WERI-Rb-1 (cell line): ENCODE data around the gene SLC22A24.
"Not testable (repeated sequence)": the region's sequence is repeated elsewhere in the genome, so short reads cannot be mapped to it uniquely, and the experiment has no call there.

Source experiments
- DNase-seq: peaks from one replicate; pipeline ENCODE4 v3.0.0-alpha.2; 2020
- H3K27ac ChIP-seq: fragments of 250-450 bp; sonication (Bioruptor Pico); 2 replicates; pipeline ENCODE4 v1.5.1; 2020; ENCODE audit warnings: mild to moderate bottlenecking, moderate library complexity
- H3K27me3 ChIP-seq: fragments of 250-450 bp; sonication (Bioruptor Pico); 2 replicates; pipeline ENCODE4 v1.5.1; 2021; ENCODE audit warnings: mild to moderate bottlenecking, low read depth, moderate library complexity; ENCODE audit not compliant: insufficient read depth, severe bottlenecking
- H3K36me3 ChIP-seq: fragments of 250-450 bp; sonication (Bioruptor Pico); 2 replicates; pipeline ENCODE4 v1.5.1; 2020; ENCODE audit warnings: mild to moderate bottlenecking, moderate library complexity
- H3K4me3 ChIP-seq: 2 replicates; pipeline ENCODE4 v1.5.1; 2011; ENCODE audit warnings: low read depth, mild to moderate bottlenecking, control low read depth, low read length
- H3K9me3 ChIP-seq: fragments of 250-450 bp; sonication (Bioruptor Pico); 2 replicates; pipeline ENCODE4 v1.5.1; 2021; ENCODE audit warnings: mild to moderate bottlenecking, moderate library complexity; ENCODE audit not compliant: severe bottlenecking
- TF ChIP-seq, protein P1 (sequence below): IDR thresholded peaks from 2 replicates; pipeline ENCODE4 v1.5.1; 2011; ENCODE audit warnings: low read depth, mild to moderate bottlenecking, control low read depth, inconsistent platforms, low read length

The SLC22A24 gene

DNA sequence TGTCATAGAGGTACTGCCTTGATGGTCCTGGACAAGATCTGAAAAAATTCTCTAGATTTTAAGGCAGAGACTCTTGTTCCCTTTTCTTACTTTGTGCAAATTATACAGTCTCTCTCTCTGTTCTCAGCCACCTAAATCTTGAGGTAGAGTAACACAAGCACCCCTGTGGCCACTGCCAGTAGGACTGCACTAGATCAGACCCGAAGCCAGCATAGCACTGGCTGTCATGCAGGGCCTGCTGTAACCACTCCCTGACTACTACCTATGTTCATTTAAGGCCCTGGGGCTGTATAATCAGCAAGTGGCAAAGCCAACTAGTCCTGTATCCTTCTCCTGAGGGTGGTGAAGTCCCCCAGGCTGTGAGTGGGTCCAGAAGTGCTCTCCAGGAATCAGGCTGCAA is 11.8 kb upstream of the SLC22A24 start:
- peaks cover 41% of the 10 kb centered on the region for H3K27me3 ChIP-seq
- TF ChIP-seq, protein P1, sequence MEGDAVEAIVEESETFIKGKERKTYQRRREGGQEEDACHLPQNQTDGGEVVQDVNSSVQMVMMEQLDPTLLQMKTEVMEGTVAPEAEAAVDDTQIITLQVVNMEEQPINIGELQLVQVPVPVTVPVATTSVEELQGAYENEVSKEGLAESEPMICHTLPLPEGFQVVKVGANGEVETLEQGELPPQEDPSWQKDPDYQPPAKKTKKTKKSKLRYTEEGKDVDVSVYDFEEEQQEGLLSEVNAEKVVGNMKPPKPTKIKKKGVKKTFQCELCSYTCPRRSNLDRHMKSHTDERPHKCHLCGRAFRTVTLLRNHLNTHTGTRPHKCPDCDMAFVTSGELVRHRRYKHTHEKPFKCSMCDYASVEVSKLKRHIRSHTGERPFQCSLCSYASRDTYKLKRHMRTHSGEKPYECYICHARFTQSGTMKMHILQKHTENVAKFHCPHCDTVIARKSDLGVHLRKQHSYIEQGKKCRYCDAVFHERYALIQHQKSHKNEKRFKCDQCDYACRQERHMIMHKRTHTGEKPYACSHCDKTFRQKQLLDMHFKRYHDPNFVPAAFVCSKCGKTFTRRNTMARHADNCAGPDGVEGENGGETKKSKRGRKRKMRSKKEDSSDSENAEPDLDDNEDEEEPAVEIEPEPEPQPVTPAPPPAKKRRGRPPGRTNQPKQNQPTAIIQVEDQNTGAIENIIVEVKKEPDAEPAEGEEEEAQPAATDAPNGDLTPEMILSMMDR = no peak
- DNase-seq = no peak
- no peak overlapping the region for H3K4me3 ChIP-seq
- H3K9me3 ChIP-seq = peaks cover 5% of the 10 kb centered on the region
- no peaks in the 10 kb centered on the region for H3K36me3 ChIP-seq
- H3K27ac ChIP-seq = no peak overlapping the region

GRCh38 chr11:63146581-63146980 is 2.6 kb upstream of the SLC22A24 start:
- H3K27ac ChIP-seq = no peak overlapping the region
- TF ChIP-seq, protein P1 = no peak

GRCh38 chr11:63142459-63142858 is 1.6 kb downstream of the SLC22A24 start:
- Histone ChIP-seq H3K4me3 (no peak overlapping the region), H3K9me3 (no peaks in the 10 kb centered on the region), H3K27me3 (peaks cover 58% of the 10 kb centered on the region), H3K27ac (no peak overlapping the region), H3K36me3 (no peaks in the 10 kb centered on the region)
- TF ChIP-seq, protein P1 = no peak
- DNase-seq = no peak

More at GRCh38 chr11:63146581-63146980, 2.6 kb upstream of the SLC22A24 start:
- H3K36me3 ChIP-seq = no peaks in the 10 kb centered on the region
- H3K4me3 ChIP-seq = no peak overlapping the region
- H3K9me3 ChIP-seq = no peaks in the 10 kb centered on the region
- peaks cover 61% of the 10 kb centered on the region for H3K27me3 ChIP-seq
- DNase-seq = no peak

DNA sequence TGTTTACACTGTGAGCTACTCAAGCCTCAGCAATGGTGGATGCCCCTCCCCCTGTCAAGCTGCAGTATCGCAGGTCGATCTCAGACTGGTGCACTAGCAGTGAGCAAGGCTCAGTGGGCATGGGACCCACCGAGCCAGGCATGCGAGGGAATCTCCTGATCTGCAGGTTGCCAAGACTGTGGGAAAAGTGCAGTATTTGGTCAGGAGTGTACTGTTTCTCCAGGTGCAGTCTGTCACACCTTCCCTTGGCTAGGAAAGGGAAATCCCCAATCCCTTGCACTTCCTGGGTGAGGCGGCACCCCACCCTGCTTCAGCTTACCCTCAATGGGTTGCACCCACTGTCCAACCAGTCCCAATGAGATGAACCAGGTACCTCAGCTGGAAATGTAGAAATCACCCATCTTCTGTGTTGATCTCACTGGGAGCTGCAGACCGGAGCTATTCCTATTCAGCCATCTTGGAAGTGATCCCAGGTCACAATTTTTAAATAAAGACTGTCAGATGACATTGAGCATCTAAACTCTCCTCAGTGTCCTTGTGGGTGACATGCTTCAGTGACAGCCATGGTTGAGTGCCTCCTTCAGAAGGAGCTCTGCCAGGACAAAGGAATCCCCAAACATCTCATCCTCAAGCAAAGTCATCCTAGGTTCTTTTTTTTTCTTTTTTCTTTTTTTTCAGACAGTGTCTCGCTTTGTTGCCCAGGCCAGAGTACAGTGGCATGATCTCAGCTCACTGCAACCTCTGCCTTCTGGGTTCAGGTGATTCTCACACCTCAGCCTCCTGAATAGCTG is 10.8 kb downstream of the SLC22A24 start:
- Histone ChIP-seq H3K9me3 (peaks cover 6% of the 10 kb centered on the region), H3K36me3 (no peaks in the 10 kb centered on the region), H3K4me3 (no peak overlapping the region), H3K27ac (no peak overlapping the region), H3K27me3 (peaks cover 61% of the 10 kb centered on the region)
- TF ChIP-seq, protein P1 = no peak
- DNase-seq = no peak

DNA sequence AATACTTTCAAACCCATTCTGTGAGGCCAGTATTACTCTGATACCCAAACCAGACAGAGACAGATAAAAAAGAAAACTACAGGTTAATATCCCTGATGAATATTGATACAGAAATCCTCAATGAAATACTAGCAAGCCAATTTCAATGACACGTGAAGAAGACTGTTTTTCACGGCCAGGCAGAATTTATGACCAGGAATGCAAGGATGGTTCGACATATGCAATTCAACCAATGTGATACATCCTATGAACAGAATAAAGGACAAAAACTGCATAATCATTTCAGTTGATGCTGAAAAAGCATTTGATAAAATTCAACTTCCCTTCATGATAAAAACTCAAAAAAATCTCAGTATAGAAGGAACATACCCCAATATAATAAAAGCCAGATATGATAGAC is 44.5 kb downstream of the SLC22A24 start:
- TF ChIP-seq, protein P1 = no peak
- Histone ChIP-seq H3K36me3 (no peaks in the 10 kb centered on the region), H3K27me3 (peaks cover 9% of the 10 kb centered on the region), H3K9me3 (peaks cover 3% of the 10 kb centered on the region), H3K27ac (no peak overlapping the region), H3K4me3 (no peak overlapping the region)
- no peak for DNase-seq

GRCh38 chr11:63080682-63081081 is 63.3 kb downstream of the SLC22A24 start:
- no peak overlapping the region for H3K4me3 ChIP-seq
- peaks cover 47% of the 10 kb centered on the region for H3K27me3 ChIP-seq
- TF ChIP-seq, protein P1 = no peak
- no peaks in the 10 kb centered on the region for H3K36me3 ChIP-seq
- no peak for DNase-seq
- H3K9me3 ChIP-seq = peaks cover 12% of the 10 kb centered on the region
- H3K27ac ChIP-seq = no peak overlapping the region

DNA sequence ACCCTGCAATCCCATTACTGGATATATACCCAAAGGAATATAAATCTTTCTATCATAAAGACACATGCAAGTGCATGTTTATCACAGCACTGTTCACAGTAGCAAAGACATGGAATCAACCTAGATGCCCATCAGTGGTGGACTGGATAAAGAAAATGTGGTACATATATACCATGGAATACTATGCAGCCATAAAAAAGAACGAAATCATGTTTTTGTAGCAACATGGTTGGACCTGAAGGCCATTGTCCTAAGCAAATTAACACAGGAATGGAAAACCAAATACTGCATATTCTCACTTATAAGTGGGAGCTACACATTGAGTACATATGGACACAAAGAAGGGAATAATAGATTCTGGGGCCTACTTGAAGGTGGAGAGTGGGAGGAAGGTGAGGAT is 97.8 kb downstream of the SLC22A24 start:
- Histone ChIP-seq H3K9me3 (peaks cover 25% of the 10 kb centered on the region), H3K27me3 (peaks cover 49% of the 10 kb centered on the region)
- DNase-seq, H3K36me3 ChIP-seq, H3K4me3 ChIP-seq, H3K27ac ChIP-seq: not testable (repeated sequence)
